Stimulated activated CD4-positive, alpha-beta T cell treated with anti-CD3 and anti-CD28 coated beads, Interleukin-15, amount 100 ng/mL, for 24 hours (primary cell): Measurements from ENCODE around the gene CPEB4.

Source experiments
- DNase-seq: peaks from one replicate; pipeline ENCODE4 v3.0.0-alpha.2; 2020

Gene CPEB4

DNA sequence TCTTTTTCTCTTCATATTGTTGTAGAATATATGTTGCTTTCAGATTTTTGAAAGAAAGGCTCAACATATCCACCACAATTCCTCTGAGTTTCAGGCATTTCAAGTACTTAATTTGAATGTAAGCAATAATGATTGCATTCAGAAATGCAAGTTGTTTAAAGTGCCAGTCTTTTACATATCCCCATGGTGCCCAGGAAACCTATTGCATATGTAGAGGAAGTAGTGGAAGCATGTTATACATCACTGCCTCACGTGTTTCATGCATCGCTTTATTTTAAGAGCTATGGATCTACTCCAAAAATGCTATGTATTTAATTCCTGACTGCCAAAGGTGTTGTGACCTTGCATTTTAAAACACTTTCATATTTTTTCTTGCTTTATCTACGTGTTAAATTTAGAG, 28.1 kb downstream of the CPEB4 start:
- DNase-seq: no peak

DNA sequence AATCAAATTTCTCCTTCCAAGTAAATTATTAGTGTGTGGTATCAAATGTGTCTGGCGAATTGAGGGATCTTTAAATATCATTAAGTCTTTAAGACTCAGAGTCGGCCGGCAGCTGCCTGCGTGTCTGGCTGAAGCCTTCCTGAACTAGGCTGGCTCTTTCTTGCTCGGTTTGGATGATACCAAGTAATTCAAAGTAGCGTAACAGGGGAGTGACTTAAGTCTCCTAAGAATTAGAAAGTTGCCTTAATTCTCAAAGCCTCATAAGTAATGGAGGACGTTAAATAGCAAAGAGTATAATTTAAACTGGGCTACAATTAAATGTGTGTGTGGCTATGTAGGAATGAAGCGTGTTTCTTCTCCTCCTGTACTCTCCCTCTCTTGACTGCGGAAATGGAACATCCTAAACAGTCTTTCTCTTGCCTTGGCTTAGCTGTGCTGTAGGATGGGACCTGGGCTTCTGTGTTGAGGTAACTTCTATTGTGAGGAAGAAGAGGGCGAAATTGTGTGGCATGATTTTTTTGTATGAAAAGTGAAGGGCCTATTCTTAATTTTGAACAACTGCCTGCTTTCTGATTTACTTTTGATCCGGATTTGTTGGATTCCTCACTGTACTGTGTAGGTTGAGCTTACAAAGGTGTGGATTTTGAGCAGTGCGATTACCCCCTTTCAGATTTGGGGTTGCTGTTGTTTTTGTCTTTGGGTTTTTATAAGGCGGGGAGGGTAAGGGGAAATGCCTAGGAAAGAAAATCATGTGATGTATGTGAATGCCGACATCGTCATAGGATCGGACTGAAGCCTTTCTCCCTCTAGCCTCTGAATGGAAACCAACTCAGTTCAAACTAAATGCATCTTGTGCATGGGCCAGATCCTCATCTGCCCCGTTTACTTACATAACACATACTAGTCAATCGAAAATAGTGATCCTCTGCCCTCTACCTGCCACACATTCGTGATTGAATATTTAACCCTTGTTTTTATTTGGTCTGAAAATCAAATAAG, 29.9 kb downstream of the CPEB4 start:
- DNase-seq: peak; percentile 55

DNA sequence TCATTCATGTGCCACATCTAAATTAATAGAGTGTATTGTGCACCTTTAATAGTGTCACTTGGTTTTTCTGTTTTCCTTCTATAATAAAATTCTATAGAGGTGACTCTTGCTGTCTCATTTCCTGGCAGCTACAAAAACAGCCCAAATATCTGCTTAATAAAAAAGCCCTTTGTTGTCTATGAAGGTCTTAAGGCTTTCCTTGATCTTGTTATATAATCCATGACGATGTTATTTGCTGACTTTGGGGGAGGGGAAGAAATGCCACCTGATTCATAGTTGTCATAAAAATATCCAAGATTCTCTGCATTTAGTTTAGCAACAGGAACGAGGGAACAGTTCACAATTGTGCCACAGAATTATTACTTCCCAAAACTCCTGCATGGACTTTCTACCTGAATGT, 31.3 kb downstream of the CPEB4 start:
- no peak for DNase-seq

DNA sequence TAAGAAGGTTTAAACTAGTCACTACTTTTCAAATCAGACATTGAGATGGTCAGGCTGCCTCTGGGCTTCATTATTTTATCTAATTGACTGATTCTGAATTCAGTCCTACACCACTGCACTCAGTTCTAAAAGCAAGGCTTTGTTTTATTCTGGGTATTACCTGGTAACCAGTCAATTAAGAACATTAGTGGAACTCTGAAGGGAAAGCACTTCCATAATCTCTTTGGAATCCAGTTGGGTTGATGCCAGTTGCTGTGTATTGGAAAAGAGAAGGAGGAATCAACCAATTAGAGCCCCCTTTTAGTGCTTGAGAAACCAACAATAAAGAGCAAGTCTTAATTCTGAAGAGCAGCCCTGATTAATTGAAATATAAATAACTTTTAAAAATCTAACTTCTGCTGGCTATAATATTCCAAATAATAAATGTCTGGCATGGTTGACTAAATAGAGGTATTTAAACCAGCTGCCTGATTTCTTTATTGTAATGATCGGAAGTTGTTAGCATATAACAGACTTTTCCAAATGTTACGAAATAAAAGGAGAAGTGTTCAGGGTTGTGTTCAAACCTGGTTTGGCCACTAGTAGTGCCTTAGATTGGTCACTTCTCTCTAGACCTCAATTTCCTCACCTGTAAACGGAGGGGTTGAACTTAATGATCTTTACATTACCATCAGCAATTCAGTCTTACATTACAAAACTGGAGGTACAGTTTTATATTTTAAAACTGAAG, 32.0 kb downstream of the CPEB4 start:
- no peak for DNase-seq

DNA sequence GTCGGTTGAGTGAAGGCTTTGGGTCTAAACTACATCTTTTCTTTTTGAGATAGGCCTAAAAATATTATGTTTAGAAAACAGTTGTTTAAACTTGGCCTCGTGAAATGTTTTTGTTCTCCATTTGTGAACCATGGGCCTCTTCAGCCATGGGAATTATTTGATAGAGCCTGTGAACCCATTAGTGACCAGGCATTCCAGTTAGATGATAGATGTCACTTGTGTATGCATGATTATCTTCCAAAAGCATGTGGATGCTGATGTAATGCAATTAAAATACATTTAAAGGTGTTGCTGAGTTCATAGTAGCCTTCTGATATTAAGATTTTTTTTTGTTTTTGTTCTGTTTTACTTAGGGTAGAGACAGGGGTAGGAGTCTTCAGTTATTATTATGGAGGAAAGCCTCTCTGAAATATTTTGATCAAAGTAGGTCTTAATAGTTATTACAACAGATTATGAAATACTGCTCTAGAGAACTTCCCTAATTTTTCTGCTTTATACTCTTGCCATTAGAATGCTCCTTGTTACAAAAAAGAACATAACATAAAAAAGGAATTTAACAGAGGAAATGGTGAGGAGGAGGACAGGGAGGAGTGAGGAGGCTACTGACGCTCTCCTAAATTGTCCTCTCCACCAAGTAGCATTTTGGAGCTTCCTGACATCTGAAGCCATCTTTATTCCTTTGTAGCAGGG, 32.9 kb downstream of the CPEB4 start:
- DNase-seq: no peak

DNA sequence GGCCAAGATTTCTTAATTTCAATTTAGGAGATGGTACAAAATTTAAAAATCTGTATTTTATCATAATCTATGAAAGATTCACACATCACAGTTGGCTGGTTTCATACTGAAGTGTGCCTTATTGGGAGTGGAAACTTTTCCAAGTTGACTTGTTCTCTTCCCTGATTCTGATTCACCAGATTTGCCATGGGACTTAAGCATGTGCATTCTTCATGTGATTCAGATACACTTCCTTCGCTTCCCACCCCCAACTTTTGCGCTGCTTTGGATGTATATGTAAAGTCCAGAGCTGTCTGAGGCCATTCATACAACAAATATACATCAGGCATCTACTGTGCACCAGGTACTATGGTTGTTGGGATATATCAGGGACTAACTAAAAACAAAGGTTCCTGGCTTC, 34.4 kb downstream of the CPEB4 start:
- DNase-seq: no peak

DNA sequence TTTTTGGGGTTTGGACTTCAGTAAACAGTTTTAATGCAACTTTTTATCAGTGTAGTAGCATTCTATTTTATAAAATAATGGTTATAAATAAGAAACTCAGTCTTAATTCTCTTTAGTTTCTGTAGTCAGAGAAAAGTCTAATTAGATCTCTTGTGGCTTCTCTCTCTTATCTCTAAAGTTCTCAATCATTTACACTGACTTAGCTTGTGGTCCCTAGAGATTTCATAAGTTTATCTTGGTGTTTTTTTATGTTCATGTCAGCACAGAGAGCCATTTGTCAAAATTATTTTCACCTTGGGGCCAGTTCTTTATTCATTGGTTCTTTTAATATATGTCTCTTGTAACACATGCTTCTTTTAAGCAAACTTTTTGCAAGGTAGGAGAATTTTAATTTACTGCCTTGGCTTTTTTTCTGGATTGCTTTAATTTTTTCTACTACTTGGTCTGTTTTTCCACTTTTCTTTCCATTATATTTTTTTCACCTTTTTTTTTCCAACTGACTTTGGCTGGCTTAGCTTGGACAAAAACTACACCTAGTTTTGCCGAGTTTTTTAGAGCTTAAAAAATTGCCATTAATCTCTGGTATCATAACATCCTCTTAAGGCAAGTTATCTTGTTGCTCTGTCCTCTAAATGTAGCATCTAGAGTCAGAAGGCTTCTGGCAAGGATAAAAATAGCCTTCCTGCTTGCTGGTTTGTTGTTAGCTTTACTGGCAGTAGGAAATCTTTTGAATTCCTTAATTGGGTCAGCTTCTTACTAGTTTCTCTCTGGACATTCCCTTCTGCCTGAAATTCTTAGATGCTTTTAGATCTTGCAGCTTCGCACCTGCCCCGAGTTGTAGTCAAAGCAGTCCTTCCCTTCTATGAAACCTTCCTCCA, 35.3 kb downstream of the CPEB4 start:
- no peak for DNase-seq

DNA sequence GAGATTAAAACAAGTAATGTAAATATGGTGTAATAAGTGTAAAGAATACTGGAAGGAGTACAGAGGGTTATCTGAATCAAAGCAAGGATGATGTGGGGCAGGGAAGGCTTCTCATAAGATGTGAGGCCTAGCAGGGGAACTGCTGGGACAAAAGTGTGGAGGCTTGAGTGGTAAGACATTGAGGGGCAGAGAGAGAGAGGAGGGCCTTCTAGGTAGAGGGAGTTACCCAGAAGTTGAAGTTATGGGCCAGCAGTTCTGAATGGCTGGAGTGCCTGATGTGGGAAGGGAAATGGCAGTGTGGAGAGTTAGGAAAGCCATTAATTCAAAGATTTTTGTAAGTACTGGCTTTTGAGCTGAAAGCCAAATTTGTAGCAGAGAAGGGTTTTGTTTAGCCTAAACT, 36.8 kb downstream of the CPEB4 start:
- no peak for DNase-seq

DNA sequence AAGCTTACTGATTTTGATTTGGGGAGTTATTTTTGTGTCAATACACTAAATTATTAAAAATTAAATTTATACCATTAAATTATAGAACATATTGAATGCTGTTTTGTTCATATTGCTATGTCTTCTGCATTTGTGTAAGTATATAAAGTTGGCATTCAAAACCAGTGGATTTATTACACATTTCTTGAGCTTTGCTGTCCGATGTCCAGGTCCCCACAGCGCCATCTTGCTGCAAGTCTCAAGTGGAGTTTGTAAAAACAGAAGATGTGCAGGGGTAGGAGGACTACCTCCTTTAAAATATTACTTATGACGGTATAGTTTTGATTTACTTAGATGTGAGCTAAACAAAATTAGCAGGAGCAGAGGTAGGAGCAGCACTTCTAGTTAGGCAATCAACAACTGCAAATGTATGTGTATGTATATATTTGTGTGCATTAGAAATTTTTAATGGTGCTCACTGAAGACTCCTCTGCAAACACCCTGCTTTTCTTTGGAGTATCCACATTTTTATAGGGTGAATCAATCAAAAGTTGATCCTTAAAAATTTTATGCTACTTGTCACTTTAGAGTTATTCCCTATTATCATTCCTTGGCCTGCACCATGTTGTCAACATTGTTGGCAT, 37.4 kb downstream of the CPEB4 start:
- DNase-seq: peak; percentile 46

DNA sequence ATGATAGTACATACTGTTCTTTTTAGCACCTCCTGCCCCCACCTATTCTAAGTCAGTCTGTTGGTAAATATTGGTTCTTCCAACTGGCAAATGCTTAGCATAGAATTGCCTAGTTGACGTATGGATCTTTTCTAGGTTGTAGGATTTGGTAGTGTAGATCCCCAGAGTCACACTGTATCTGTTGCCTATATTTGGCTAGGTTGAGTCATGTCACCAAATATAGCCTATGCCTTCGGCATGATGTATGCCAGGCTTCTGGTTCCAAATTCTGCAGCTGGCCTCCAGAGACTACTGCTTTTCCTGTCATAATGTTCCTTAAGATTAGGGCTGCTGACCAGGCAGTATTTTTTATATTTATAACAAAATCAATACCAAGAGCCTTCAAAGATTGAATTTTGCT, 38.2 kb downstream of the CPEB4 start:
- no peak for DNase-seq

DNA sequence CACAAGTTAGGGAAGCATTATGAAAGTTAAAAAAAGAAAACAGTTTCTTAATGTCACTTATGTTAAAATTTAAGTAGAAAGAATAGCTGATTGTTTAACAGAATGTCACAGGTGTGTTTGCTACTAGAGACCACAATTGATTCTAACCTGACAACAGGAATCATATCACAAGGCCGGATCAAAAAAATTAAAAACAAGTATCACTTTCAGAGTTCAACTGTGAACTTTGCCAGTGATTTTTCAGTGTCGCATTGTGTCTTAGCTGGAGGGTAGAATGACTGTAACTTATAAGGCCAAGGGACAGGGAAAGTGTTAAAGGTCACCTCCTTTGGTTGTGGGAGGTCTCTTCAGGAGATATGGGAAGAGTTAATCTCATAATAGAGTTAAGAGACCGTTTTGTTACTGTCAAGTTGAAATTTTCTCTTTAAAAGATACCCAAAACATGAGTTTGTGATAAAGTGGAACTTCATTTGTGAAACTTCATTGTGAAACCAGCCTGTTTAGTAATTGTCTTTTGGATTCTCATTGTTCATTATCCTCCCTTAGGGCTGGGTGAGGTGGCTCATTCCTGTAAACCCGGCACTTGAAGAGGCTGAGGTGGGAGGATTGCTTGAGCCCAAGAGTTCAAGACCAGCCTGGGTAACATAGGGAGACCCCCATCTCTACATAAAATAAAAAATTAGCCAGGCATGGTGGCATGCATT, 40.9 kb downstream of the CPEB4 start:
- no peak for DNase-seq

DNA sequence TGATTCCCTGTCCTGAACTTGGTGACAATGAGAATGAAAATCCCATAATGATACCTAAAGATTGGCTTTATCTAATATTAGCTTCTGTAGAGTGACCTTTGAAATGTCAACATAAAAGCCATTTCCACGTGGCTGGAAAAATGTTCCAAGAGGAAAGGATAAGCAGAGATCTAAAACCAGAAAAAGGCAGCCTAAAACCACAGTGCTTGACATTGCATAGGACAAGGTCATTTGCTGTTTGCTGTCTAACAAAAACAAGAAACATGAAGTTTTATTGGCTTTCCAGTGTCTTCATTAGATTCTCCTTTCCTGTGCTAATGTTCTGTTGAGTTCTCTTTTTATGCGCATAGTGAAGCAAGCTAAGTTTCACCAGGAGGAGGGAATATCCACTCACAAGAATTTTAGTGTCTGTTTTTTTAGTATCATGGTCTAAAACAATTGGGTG, 44.6 kb downstream of the CPEB4 start:
- no peak for DNase-seq

DNA sequence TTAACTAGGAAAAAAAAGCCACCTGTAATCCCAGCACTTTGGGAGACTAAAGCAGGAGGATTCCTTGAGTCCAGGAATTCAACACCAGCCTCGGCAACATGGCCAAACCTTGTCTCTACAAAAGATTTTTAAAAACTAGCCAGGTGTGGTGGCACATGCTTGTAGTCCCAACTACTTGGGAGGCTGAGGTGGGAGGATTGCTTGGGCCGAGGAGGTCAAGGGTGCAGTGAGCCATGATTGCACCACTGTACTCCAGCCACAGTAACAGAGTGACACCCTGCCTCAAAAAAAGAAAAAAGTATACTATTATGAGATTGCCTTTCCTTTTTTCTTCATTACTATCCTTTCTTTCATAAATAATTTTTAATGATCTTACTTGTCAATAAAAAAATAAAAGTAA, 45.8 kb downstream of the CPEB4 start:
- DNase-seq: no peak

DNA sequence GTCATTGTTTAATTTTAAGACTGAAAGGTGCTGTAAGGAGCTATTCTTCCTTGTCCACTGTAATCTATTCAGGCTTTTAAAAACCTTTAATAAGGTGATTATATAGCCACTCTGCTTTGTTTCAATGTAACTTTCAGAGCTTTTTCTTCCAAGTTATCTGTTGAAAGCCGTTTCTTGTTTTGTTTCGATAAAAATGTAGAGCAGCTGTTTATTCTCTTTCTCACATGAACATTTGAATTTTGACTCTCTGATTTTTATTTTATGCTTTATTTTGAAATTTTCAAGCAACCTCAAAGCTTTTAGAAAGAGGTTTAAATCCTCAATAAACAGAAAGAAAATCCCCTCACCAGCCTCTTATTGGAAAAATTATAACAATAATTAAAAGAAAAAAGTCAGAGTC, 47.2 kb downstream of the CPEB4 start:
- no peak for DNase-seq

DNA sequence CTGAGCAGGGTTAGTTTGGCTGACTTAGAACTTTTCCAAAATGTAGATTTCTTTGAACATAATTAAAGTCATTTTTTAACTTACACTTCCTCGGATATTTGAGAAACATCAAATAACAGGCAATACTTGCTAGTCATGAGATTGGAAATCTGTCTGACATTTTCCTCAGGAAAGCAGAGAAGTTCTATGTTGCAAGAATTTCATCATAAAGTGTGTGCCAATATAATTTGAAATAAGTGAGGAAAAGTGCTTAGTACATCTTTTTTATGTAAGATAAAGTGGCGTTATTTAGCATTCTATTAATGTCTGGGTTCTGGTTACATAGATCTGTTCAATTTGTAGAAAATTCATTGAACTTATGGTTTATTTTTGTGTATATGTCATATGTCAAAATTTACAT, 52.1 kb downstream of the CPEB4 start:
- DNase-seq: no peak

DNA sequence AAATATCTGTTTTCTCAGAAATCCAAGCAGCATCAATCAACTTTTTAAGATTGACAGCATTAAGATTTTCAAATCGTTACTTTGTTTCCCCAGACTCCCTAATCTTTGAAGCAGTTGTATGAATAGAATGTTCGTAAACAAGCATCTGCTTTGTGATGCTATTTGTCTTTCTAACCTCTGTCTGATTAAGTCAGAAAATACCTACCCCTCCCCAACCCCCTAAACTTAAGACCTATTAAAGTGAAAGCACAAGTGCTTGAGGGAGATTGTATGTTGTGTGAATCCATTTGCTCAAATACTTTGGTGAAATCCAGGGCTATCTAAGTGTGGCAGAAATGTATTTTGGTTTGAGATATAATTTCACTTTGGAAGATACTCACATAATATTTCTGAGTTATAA, 53.0 kb downstream of the CPEB4 start:
- no peak for DNase-seq

DNA sequence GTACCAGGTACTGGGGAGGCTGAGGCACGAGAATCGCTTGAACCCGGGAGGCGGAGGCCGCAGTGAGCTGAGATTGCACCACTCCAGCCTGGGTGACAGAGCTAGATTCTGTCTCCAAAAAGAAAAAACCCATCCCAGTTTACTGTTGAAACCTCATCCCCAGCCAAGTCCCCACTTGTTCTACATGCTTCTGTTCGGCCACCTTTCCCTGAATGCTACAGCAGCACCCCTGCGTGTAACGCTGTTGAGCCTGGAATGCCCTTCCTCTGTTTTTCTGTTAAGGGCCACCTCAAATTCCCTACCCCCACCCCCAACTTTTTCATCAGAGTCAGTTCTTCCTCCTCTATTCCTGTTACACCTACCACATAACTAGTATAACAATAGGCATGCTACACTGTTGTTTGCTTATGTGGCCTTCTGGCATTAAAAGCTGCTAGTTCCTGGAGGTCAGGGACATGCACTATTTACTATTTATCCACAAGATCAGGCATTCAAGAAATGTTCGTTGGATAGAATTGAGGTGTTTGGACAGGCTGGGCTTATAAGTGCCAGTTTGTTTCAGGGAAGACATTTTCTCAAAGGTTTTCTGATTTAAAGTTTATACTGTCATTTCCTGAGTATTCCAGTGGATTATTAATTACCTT, 53.7 kb downstream of the CPEB4 start:
- DNase-seq: no peak

DNA sequence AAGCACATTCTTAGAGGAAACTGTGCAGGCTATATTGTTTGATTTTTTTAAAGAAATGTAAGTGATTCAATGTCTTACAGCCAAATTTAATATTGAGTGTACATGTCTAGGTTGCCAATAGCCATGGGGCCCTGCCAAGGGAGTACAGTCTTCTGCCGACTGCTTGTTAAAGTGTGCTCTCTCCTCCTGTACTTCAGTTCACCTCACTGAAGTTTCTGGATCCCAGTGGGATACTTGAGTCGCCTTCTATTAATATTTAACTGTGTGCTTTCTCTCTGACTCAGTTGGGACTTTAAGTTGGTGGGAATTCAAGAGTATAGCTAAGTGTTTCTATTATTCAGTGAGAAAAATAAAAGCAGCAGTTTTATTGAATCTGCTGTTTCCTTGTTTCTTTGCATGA, 56.4 kb downstream of the CPEB4 start:
- DNase-seq: no peak

DNA sequence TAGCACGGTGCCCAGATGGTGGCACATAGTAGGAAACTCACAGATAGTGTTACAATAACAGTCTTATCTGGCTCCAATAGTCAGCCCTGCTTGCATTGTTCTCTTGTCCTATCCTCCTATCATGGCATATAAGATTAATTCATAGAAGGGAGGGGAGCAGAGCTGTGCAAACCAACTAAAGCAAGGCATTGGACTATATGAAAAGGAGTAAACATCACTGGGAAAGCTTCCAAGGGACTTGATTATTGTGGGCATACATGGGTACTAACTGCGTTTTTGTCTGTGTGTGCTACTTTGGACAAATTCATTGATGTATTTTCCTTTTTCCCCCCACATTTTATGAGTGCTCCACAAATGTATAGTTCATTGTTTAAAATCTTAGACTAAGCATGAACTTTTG, 57.0 kb downstream of the CPEB4 start:
- no peak for DNase-seq

DNA sequence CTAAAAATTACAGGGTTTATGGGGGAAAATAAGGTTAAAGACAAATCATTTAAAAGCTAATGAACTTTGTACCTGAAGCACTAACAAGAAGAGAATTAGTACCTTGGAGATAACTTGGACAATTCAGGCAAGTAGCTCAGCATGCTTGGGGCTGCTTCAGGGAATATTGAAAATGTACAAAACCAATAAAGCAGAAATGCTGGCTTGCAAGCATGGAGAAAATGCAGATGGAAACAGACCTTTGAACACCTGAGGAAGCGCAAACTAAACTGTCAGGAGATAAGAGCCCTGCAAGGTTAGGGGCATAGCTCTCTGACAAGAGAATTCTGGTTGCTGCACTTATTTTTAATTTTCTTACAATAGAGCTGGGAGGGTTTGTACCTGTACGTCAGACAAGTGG, 58.2 kb downstream of the CPEB4 start:
- DNase-seq: no peak

DNA sequence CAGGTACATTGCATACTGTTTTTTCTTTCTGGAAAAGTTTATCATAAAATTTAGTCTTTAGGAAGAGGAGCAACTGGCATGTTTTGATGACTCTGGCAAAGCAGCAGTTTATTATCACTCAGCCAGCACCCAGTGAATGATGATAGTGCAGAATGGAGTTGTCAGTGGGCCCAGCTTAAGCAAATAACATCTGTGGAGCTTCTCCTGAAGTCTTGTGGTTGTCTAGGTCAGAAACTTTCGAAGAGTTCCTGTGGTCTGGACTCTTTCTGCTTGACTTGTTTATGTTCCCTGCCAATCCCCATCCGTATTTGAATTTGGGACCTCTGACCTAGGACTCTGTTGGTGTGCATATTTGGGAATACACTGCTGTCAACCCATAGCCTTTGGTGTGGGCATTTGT, 62.7 kb downstream of the CPEB4 start:
- DNase-seq: no peak
